Left cardiac atrium (tissue), 4 donors: ENCODE results near the gene STUM. TPM values are rescaled to one million over a fixed set of nuclear protein-coding genes. Genes with fewer than 3 reads are reported as not detected.

Experiments used
- ATAC-seq, 2 donors: fragments of 200-7000 bp; cut with Tn5 transposase; one replicate each; pipeline ENCODE4 v1.9.1; 2020; ENCODE audit warnings: mild to moderate bottlenecking in 2 of 2, moderate library complexity in 2 of 2
- DNase-seq: peaks from one replicate; pipeline ENCODE4 v3.0.0-alpha.2; 2020
- intact Hi-C, 2 donors: fragments of 100-400 bp; cut with DNase I; formaldehyde crosslinking; loops; one replicate each; pipeline versions ENCODE4 v1.14.1 to v1.15.1; 2022 to 2023
- total RNA-seq, 2 donors: library from RNA; stranded (reverse); fragmentation: NEBNext Ultra II Directional; extraction: Animal tissue kit (Norgen Biotek cat#: 25700); gene quantifications; one replicate each; pipeline ENCODE4 v1.2.1, GENCODE V29; 2021
- donor health status: DM: no; HTN: yes; CAD: no.
- donor health status: DM: no; HTN: yes; CAD: no; lungs with severe emphysema.
- donor health status: DM: yes; HTN: yes; CAD: no.
- donor health status: Dilated cardiomyopathy.

The STUM gene
- total RNA-seq, 2 donors from 2014 or later = 0.42 to 1.5 TPM

DNA sequence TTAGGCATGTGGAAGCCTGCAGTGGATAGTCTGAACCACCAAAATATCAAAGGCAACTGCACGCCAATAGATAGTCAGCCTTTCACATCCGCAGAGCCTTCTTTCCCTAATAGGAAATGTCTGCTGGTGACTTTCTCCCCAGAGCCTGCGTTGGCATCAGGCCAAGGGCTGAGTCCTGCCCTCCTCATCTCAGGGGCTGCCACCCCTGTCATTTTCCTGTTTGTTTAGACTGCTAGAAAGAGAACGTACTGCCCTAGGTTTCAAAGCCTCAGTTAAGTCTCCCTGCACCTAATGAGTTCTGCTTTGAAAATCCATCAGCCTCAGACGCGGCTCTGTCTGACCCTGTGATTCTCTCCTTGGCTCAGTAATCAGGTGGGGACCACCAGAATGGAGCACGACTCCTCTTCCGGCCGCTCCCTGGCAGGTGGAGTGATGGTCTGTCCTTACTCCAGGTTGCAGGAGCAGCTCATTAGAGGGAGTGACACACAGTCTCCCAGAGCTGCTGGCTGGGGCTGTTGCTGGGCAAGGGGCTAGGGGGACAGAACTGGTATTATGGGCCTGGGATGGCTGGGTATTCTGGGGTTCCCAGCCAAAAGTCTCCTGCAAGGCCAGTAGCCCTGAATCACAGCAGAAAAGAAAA, 27.3 kb downstream of the STUM start:
- DNase-seq (no peak), ATAC-seq (no peak)
- intact Hi-C loops = no loop called here

DNA sequence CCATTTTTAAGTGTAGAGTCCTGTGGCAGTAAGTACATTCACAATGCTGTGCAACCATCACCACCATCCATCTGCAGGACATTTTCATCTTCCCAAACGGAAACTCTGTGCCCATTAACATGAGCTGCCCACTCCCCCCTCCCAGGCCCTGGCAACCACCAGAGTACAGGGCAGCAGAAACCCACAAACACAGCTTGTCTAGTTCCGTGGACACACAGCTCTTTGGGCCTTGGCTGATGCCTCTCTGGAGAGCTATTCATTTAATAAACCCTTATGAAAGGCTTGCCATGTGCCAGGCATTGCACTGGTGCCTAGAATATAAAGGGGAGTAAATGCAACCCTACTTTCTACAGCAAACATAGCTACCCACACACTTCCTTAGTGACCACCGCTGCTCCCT, 28.0 kb downstream of the STUM start:
- DNase-seq (no peak), ATAC-seq (no peak)
- intact Hi-C loops = no loop called here

DNA sequence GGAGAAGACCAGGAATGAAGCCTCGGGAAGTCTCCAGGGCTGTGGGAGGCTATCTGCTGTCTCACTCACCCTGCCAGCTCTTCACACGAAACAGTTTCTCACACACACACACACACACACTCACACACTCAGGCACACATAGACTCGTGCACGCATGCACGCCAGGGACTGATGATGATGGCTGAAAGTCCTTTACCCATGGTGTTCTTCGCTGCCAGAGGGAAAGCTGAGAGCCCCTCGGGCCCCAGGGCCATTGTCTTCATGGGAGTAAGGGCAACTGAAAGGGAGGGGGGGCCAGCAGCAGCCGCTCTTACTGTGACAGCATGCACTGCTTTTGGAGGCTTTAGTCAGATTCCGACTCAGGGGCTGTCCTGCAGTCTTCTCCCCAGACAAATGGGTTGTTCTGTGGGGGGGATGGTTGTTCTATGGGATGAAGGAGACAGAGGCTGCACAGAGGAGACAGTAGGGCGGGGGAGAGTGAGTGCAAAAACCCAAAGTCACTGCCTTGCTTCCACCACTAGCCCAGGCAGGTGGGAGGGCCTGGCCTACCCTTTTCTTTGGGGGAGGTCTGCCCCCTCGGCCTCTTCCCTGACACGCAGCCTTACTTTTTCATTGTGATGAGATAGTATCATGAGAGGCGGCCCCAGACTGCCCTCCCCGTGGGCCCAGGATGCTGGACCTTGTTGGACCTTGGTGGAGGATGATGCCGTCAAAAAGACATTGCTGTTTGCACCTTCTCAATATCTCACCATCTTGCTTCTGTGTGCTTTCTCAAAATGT, 29.0 kb downstream of the STUM start:
- no peak for DNase-seq
- ATAC-seq = no peak
- intact Hi-C loops = no loop called here

DNA sequence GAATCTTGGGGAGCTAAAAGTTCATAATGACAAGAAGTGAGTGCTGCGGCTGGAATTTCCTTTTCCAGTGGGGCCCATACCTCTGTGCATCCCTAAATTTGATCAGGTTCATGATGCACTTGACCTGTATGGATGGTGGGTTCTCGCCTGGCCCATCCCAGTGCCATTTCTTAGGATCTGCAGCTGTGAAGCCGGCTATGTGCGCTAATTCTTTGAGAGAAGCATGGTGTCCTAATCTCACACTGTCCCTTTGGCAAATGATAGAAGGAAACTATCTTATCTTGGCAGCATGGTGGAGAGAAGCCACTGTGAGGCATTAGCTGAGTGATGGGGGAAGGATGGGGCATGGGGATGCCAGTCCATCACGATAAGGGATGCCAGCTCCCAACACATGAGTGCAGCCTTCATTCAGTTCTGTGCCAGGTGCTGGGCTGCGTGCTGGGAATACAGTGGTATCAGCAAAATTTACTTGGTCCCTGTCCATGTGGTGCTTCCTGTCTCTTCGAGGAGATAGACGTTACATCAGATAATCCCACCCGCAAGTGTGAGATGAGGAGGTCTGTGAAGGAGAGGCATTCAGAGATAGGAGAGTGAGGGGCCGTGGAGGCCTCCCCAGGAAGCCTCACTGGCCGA, 30.5 kb downstream of the STUM start:
- peak; percentile 78 to 89 for ATAC-seq
- no peak for DNase-seq
- intact Hi-C loops = no loop called here

DNA sequence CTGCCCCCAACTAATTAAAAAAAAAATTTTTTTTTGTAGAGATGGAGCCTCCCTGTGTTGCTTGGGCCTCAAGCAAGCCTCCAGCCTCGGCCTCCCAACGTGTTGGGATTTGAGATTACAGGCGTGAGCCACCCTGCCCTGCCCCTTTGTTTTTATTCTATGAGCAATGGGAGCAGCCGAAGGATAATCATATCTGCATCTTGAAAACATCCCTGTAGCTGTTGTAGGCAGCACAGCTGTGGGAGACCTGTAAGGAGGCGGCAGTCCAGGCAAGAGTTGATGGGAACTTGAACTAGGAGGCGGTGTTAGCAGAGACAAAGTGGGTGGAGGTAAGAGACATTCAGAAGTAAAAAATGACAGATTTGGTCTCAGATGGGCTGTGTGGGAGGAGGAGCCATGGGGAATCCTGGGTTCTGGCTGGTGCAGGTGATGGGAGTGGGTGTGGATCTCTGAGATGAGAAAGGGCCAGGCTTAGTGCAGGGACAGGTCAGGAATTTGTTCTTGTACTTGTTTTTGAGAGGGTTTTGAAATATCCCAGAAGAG, 31.3 kb downstream of the STUM start:
- intact Hi-C loops = no loop called here
- ATAC-seq (no peak), DNase-seq (no peak)

DNA sequence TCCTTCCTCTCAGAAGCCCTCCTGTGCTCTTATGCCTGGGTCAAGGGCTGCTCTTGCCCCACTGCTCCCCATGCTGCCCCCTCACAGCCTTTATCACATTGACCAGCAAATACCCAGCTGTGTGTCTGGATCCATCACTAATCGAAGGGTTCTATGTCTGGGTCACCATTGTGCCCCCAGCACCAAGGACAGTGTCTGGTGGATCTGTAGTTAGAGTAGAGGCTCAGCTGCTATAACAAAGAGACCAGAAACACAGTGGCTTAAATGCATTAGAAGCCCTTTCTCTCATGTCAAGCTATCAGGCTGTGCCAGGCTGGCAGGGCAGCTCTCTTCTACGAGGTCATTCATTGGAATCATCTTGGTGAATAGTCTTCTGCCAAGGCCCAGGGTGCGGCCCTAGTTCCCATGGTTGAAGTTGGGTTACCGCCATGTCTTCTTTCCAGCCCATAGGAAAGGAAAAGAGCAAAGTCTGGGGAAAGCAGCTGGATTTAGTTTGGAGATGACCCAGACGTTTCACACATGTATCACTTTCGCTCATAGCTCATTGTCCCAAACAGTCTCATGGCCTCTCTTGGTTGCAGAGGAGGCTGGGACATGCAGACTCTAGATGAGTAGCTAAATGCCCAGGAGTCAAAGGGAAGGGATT, 32.2 kb downstream of the STUM start:
- intact Hi-C loops = no loop called here
- no peak for ATAC-seq
- DNase-seq = no peak

DNA sequence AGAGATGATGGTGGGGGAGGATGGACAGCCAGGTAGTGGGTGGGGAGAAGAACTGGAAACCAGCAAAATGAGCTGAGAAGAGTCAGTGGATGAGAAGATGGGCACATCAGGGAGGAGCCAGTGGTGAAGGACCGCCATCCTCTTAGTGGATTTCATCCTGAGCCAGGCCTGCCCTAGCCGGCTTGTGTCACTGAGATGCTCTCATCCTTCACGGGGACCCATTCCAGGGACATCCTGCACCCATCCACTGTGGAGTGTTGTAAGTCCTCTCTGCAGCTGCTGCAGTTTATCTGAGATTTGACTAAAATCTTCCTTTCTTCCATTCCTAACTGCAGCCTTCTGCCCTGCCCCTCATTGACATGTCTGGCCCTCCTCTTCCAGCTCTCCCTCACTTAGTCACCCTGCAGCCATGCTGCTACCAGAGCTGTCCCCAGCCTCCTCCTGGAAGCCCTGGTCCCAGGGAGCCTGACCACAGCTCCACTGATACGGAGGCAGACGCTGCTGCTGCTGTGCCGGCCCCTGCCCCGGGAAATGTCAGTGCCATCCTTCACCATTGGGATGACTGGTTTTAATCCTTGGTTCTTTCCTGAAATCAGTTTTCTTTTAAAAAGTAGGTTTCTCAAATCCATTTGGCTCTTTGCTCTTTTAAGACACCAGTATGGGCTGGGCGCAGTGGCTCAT, 33.2 kb downstream of the STUM start:
- no peak for ATAC-seq
- DNase-seq = no peak
- intact Hi-C loops = no loop called here

DNA sequence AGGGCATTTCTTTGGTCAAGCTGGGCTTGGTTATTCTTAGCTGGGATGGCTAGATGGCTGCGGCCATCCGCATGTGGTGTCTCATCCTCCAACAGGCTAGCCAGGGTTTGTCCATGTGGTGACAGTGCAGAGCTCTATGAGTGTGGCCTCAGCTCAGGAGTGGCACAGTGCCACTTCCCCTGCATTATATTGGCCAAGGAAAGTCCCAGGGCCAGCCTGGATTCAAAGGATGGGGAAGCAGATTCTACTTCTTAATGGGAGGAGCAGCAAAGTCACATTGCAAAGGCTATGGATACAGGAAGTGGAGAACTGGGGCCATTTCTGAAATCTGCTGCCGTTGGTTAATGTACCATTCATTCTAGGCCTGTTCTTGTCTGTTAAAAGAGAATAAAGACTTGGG, 34.4 kb downstream of the STUM start:
- intact Hi-C loops = no loop called here
- DNase-seq (no peak), ATAC-seq (no peak)

DNA sequence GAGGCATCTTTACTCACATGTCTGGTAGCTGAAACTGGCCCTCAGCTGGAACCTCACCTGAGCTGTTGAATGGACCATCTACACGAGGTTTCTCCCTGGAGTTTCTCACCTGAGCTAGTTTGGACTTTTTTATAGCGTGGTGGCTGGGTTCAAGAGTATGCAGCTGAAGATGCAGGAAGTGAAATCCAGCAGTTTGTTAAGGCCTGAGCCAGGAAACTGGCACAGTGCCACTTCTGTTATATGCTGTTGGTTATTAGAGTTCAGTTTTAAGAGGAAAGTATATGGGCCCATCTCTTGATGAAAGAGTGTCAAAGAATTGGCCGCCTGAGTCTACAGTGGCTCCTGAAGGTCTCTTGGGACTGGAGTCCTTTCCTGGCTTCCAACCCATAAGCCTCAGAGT, 35.6 kb downstream of the STUM start:
- intact Hi-C loops = no loop called here
- DNase-seq (no peak), ATAC-seq (no peak)

DNA sequence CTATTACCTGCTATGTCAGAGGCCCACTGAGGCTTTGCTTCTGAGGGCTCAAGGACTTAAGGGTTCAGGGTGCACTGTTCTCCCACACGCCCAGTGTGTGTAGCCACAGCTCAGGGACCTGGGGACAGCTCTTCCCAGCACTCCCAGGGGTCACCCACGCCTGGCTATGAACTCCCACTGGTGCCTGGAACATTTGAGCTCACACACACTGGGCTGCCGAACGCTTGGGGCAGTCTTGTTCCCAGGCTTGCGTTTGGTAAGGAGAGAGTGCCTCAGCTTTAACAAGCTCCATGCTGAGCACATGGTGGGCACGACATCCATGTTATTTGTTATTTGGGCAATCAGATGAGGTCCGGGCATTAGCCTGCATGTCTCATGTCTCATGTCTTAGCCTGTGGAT, 37.6 kb downstream of the STUM start:
- no peak for DNase-seq
- ATAC-seq = no peak
- intact Hi-C loops = no loop called here

DNA sequence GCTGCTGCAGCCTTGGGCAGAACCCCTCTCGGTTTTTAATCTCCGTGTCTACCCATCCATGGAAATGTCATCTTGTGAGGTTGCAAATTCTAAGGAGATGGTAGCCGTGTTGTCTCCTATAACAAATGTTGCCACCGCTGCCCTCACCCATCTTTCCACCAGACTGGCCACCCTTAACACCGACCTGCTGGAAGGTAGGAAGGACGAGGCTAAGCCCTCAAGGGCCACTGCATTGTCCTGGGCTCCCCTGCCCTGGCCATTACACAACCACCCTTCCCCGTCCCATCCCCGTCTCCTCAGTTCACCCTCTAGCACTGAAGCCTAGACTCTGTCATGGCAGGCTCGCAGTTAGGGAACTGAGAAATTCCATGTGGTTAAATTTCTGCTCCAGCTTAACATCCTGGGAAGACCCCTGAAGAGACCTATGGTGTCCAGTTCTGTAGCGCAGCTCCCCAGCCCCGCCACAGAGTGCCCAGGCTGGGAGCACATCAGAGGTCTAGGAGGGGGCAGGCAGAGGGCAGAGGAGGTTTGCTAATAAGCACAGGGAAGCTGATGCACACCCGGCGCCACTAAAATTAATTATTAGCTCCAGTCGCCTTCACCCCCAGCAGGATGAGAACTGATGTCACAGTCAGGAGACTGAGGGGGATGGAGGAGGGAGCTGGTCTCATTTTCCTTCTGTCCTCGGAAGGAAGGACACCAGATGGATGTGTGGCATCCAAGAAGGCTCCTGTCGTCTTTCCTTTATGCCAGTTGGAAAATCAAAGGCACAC, 38.3 kb downstream of the STUM start:
- intact Hi-C loops = no loop called here
- ATAC-seq = no peak
- no peak for DNase-seq

DNA sequence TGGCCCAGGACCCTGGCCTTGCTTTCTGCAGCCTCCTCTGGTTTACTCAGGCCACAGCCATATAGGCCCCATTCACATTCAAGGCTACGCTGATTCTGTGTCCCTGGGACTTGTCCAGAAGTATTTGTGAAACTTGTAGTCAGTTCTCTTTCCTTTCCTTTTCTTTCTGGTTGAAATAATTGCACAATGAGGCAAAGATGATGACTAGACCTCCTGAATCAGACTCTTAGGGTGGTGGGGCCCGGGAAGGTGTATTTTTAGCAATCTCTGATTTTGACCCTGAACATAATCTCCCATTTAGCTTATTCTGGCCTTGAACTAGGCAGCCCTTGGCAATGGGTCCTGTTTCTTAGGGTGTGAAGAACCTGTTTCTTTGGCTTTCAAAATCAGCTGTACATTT, 39.9 kb downstream of the STUM start:
- intact Hi-C loops = no loop called here
- peak in 1 of 2 donors; percentile 29 for ATAC-seq
- DNase-seq = no peak

DNA sequence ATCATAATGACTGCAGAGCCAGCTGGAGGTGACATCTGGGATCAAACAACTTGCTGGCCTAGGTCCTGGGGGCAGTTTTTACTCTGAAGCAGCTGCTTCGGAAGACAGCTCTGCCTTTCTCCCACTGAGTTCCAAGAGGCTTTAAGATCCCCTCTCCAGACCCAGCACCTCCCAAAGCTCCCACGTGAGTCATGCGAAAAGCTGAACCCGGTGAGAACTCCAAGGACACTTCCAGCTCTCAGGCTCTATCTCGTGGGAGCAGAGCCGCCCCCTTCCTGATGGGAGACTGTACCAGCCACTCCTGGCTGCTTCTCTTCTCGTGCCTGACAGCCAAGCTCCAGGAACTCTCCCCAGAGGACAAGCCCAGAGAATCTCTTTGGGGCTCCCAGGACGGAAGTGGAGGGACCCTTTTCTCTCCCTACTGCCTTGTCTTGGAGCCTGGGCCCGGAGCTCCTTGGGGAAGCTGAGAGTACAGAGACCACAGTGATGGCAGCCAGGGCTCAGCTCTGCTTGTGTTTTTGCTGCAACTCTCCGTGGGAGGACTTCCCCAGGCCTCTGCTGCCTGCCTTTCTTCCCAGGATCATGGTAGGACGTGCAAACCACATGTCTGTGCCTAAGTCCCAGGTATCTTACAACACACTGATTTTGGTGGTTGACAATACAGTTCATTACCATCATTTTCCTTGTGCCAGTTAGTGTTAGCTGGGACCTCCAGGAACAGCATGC, 40.6 kb downstream of the STUM start:
- no peak for DNase-seq
- intact Hi-C loops = no loop called here

DNA sequence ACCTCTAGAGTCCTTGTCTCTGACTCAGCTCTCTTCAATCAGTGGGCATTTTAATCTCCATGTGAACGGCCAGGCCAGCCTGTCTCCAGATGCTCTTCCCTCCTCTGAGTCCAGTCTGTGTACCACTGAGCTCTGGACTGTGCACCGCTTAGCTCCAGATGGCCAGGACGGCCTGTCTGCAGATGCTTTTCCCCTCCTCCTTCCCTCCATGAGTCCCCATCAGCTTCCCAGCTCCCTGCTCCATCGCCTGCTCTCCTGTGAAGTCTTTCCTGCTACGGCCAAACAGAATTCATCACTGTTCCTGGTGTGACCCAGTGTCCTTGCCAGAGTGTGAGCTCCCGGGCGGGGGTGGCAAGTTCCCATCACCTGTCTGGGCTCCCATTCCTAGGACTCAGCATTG, 42.0 kb downstream of the STUM start:
- ATAC-seq (no peak), DNase-seq (no peak)

More for the DNA sequence above, 40.6 kb downstream of the STUM start:
- peak in 1 of 2 donors; percentile 76 for ATAC-seq

DNA sequence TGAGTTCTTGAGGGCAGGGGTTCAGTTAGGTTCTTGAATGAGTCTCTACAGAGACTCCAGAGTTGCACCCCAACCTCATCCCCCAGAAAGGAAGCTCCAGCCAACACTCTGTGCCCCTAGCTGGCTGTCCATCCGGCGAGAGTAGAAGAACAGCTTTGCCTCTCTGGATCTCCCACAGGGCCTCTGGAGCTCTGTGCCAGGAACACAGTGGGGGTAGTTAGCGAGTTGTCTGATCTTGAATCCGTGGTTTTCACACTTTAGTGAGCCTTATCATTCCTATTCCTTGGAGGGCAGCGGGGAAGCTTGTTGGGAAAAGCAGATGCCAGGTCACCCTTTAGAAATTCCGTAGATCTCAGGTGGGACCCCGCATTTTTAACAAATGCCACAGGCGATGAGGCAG, 45.0 kb downstream of the STUM start:
- DNase-seq = no peak
- no peak for ATAC-seq
- intact Hi-C loops = no loop called here

More for the DNA sequence above, 42.0 kb downstream of the STUM start:
- intact Hi-C loops = no loop called here

DNA sequence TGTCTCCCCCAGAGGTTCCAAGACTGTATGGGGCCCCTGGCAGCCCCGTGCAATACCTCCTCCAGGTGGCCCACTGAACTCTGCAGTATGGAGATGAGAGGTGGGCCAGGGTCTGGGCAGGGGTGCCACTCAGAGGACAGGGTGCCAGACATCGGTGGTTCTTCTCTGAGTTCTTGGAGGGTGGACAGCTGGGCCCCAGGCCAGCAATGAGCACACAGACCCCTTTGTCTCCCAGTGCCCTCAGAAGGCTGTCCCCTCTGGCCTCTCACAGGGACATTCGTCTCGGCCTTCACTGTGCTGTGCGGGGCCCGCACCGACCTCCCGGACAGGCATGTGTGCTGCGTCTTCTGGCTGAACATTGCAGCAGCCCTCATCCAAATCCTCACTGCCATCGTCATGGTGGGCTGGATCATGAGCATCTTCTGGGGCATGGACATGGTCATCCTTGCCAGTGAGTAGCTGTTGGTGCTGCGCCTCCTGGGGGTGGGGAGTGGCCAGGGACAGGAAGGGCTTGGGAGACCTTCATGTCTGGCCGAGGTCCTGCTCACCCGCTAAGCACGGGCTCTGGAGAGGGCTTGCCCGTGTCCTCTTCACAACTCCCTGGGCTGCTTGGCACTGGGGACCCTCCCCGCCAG, 48.1 kb downstream of the STUM start:
- DNase-seq = no peak
- intact Hi-C loops = no loop called here
- no peak for ATAC-seq

DNA sequence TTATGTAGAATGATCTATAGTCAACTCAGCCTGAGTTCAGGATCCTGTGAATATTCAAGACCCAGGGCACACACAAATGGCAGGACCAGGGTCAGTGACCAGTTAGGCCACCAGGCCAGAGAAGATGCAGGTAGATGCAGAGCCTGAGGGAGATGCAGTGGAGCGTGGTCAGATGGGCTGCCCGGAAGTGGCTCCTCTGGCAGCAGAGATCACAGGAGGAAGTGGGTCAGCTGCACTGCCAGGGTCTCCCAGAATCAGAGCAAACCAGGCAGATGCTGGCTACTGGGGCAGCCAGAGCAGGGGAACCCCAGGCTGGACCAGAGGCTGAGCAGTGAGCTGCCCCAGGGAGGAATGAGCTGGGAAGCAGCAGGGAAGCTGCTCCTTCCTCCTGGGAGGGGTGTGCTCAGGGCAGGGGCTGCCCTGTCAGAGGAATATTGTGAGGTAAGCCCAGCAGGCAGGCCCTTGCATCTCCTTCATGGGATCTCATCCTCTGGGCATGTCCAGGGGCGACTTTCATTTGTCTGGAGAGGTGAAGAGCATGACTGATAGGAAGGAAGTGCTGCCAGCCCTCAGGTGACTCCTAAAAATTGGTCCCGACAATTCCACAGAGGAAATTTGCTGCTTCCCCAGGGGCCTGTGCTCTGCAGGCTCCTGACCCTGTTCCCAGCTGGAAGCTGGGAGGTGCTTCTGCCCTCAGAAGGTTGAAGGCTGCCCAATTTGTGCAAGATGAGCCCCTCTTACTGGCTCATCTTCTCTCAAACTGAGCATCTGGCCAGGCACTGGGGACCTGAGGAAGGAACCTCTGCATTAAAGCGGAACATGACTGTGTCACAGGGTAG, 49.3 kb downstream of the STUM start:
- intact Hi-C loops = no loop called here
- ATAC-seq (no peak), DNase-seq (no peak)
